Nephron (organoid): ENCODE data around the gene SCML2.
"Not testable (repeated sequence)": the region's sequence is repeated elsewhere in the genome, so short reads cannot be mapped to it uniquely, and the experiment has no call there.

Experiments used
- H3K27ac Mint-ChIP-seq, 3 experiments: 2 replicates each; pipeline ENCODE4 v1.8.0; 2020; ENCODE audit warnings: mixed read lengths in 3 of 3, mild to moderate bottlenecking in 2 of 3, moderate library complexity in 1 of 3
- H3K27me3 Mint-ChIP-seq: 2 replicates; pipeline ENCODE4 v1.8.0; 2021; ENCODE audit warnings: low read depth, mild to moderate bottlenecking, moderate library complexity, mixed read lengths
- H3K36me3 Mint-ChIP-seq: 2 replicates; pipeline ENCODE4 v1.8.0; 2020; ENCODE audit warnings: low read depth, mixed read lengths
- H3K4me1 Mint-ChIP-seq: 2 replicates; pipeline ENCODE4 v1.8.0; 2020; ENCODE audit warnings: mixed read lengths
- H3K4me3 Mint-ChIP-seq, 3 experiments: 2 replicates each; pipeline ENCODE4 v1.8.0; 2020; ENCODE audit warnings: mild to moderate bottlenecking in 3 of 3, mixed read lengths in 3 of 3, moderate library complexity in 2 of 3
- H3K9me3 Mint-ChIP-seq: 2 replicates; pipeline ENCODE4 v1.8.0; 2020; ENCODE audit warnings: mixed read lengths
- TF ChIP-seq, protein P1 (sequence below), 3 experiments: fragments of 200-600 bp; sonication (generic); IDR thresholded peaks; one replicate each; pipeline ENCODE4 v1.5.0; 2021; ENCODE audit warnings: antibody characterized with exemption in 3 of 3; ENCODE audit not compliant: unreplicated experiment in 3 of 3

The SCML2 gene

DNA sequence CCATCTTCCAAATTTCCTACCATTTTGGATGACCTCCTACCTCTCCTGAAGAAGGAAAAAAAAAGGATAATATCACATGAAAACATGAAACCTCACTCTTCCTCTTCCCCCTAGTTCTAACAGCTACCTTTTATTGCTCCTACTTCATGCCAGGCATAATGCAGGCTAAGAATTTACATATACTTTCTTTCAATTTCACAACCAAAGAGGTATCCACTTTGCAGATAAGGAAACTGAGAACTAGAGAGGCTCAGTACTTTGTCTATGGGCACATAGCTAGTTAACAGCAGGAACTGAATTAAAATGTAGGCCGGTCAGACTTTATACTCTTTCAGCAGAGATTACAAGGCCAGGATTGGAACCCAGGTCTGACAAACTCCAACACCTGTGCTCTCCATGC, 99.4 kb downstream of the SCML2 start:
- no peak overlapping the region for H3K4me3 Mint-ChIP-seq
- no peaks in the 10 kb centered on the region for H3K27me3 Mint-ChIP-seq

DNA sequence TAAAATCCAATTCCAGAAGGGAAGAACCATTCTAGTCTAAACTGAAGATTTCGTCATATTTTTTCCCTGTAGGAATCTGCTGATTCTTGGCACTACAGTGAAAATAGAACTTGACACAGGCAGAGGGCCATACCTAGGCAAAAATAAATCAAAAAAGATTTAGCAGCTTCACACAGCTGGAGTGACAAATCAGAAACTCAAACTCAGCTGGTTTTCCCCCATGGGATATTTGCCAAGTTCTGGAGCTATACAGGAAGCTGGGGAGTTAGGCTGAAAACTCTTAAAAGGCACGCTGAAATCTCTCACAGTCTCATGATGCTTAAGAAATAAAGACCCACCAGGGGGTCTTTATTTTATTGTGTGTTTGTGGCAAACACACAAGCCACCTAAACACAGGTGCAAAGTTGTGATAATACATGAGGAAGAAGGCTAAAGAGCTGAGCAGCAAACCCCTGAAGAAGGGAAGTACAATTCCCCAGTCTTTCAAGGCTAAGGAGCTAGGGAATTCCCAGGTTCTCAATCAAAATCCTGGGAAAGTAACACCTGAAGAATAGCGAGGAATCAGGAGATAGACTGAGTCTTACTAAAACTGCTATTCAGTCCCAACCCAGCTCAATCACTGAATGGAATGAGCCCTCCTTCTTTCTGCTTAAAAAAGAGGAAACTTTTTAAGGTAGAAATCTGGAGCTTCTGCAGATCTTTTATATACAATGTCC, 101.7 kb downstream of the SCML2 start:
- Mint-ChIP-seq H3K27me3 (no peaks in the 10 kb centered on the region), H3K9me3 (peaks cover 10% of the 10 kb centered on the region), H3K4me1 (no peaks in the 10 kb centered on the region), H3K4me3 (no peak overlapping the region), H3K36me3 (peaks cover 53% of the 10 kb centered on the region), H3K27ac (no peak overlapping the region)
- TF ChIP-seq, protein P1, sequence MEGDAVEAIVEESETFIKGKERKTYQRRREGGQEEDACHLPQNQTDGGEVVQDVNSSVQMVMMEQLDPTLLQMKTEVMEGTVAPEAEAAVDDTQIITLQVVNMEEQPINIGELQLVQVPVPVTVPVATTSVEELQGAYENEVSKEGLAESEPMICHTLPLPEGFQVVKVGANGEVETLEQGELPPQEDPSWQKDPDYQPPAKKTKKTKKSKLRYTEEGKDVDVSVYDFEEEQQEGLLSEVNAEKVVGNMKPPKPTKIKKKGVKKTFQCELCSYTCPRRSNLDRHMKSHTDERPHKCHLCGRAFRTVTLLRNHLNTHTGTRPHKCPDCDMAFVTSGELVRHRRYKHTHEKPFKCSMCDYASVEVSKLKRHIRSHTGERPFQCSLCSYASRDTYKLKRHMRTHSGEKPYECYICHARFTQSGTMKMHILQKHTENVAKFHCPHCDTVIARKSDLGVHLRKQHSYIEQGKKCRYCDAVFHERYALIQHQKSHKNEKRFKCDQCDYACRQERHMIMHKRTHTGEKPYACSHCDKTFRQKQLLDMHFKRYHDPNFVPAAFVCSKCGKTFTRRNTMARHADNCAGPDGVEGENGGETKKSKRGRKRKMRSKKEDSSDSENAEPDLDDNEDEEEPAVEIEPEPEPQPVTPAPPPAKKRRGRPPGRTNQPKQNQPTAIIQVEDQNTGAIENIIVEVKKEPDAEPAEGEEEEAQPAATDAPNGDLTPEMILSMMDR (IDR thresholded peaks at IDR 0.05; ENCODE audit: unreplicated experiment in 3 of 3), result no peak

More for the DNA sequence above, 99.4 kb downstream of the SCML2 start:
- TF ChIP-seq, protein P1 (IDR thresholded peaks at IDR 0.05; ENCODE audit: unreplicated experiment in 3 of 3), result no peak
- H3K27ac Mint-ChIP-seq, result no peak overlapping the region
- peaks cover 6% of the 10 kb centered on the region for H3K9me3 Mint-ChIP-seq
- H3K36me3 Mint-ChIP-seq, result peaks cover 37% of the 10 kb centered on the region
- no peaks in the 10 kb centered on the region for H3K4me1 Mint-ChIP-seq

- H3K27ac Mint-ChIP-seq, H3K4me1 Mint-ChIP-seq, H3K4me3 Mint-ChIP-seq, H3K27me3 Mint-ChIP-seq, H3K36me3 Mint-ChIP-seq: not testable (repeated sequence)
- H3K9me3 Mint-ChIP-seq, result peaks cover 26% of the 10 kb centered on the region
These were observed 124.8 kb downstream of the SCML2 start for GRCh38 chrX:18229646-18230045.

- H3K4me1 Mint-ChIP-seq, result no peaks in the 10 kb centered on the region
These were observed 126.4 kb downstream of the SCML2 start for GRCh38 chrX:18228069-18228468.

DNA sequence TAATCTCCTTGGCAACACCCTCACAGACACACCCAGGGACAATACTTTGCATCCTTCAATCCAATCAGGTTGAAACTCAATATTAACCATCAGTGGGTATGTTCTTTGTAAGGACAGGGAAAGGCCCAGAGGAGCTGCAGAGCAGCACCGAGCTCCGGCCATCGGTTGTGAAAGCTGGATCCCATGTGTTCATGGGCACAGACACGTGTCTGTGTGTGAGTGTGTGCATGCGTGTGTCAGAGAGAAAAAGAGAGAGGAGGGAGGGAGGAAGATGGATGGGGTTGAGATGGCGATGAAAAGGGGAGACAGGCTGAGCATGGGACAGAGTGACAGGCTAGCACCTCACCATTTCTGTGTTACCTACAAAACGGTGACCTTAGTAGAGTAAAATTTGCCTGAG, 127.0 kb downstream of the SCML2 start:
- Mint-ChIP-seq H3K4me3 (no peak overlapping the region), H3K9me3 (peaks cover 20% of the 10 kb centered on the region), H3K27ac (no peak overlapping the region), H3K36me3 (no peaks in the 10 kb centered on the region), H3K4me1 (no peaks in the 10 kb centered on the region), H3K27me3 (peaks cover 3% of the 10 kb centered on the region)
- TF ChIP-seq, protein P1 (IDR thresholded peaks at IDR 0.05; ENCODE audit: unreplicated experiment in 3 of 3), result no peak

More at GRCh38 chrX:18228069-18228468, 126.4 kb downstream of the SCML2 start:
- no peak overlapping the region for H3K4me3 Mint-ChIP-seq
- H3K9me3 Mint-ChIP-seq, result peaks cover 23% of the 10 kb centered on the region
- H3K27ac Mint-ChIP-seq, result no peak overlapping the region
- peaks cover 3% of the 10 kb centered on the region for H3K27me3 Mint-ChIP-seq
- H3K36me3 Mint-ChIP-seq, result no peaks in the 10 kb centered on the region
- TF ChIP-seq, protein P1 (IDR thresholded peaks at IDR 0.05; ENCODE audit: unreplicated experiment in 3 of 3), result no peak

GRCh38 chrX:18220786-18221185, 133.7 kb downstream of the SCML2 start, which contains the start of gene BEND2:
Gene BEND2, minus strand, starts transcription at chrX:18220886. Its CDS starts 136 bp downstream, at chrX:18220750.
- Mint-ChIP-seq H3K4me1 (no peaks in the 10 kb centered on the region), H3K27me3 (no peaks in the 10 kb centered on the region)

More at GRCh38 chrX:18220786-18221185, 133.7 kb downstream of the SCML2 start, which contains the start of gene BEND2:
- Mint-ChIP-seq H3K4me3 (no peak within 1 kb of the TSS), H3K9me3 (peaks cover 19% of the 10 kb centered on the region), H3K36me3 (peaks cover 4% of the 10 kb centered on the region), H3K27ac (no peak within 1 kb of the TSS)
- TF ChIP-seq, protein P1 (IDR thresholded peaks at IDR 0.05; ENCODE audit: unreplicated experiment in 3 of 3), result no peak
